ENCODE measurements around the gene TNFRSF9.

DNA sequence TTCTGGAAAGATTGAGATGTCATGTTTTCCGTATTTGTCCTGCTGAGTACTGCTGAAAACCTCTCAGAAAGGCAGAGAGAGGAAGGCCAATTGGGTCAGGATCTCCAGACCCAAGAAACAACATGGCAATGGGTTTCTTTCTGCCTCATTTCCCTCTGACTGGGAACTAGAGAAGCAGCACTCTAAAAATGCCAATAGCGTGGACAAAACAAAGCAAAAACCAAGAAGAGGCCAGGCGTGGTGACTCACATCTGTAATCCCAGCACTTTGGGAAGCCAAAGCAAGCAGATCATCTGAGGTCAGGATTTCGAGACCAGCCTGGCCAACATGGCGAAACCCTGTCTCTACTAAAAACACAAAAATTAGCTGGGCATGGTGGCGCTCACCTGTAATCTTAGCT lies 18.3 kb downstream of the TNFRSF9 start:
- TF ChIP-seq POLR2A (IDR thresholded peaks at IDR 0.05), result no peak
- TF ChIP-seq, protein P1, sequence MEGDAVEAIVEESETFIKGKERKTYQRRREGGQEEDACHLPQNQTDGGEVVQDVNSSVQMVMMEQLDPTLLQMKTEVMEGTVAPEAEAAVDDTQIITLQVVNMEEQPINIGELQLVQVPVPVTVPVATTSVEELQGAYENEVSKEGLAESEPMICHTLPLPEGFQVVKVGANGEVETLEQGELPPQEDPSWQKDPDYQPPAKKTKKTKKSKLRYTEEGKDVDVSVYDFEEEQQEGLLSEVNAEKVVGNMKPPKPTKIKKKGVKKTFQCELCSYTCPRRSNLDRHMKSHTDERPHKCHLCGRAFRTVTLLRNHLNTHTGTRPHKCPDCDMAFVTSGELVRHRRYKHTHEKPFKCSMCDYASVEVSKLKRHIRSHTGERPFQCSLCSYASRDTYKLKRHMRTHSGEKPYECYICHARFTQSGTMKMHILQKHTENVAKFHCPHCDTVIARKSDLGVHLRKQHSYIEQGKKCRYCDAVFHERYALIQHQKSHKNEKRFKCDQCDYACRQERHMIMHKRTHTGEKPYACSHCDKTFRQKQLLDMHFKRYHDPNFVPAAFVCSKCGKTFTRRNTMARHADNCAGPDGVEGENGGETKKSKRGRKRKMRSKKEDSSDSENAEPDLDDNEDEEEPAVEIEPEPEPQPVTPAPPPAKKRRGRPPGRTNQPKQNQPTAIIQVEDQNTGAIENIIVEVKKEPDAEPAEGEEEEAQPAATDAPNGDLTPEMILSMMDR (IDR thresholded peaks at IDR 0.05), result no peak

Data from esophagus squamous epithelium (tissue), 4 donors.